ENCODE data around the gene MOAP1.
"Not testable (repeated sequence)": the region's sequence is repeated elsewhere in the genome, so short reads cannot be mapped to it uniquely, and the experiment has no call there.

The MOAP1 gene

GRCh38 chr14:93159625-93160352, 24.9 kb downstream of the MOAP1 start:
- H3K9ac ChIP-seq (ENCODE audit: low read depth, low read length); H3K4me3 ChIP-seq (ENCODE audit: low read length); H3K9me3 ChIP-seq (replicated peaks; ENCODE audit: low read length); H3K36me3 ChIP-seq (ENCODE audit: insufficient read depth, low read length); H3K27me3 ChIP-seq (ENCODE audit: control insufficient read depth, insufficient read depth, low read length); H3K4me2 ChIP-seq (ENCODE audit: low read length); H3K4me1 ChIP-seq (ENCODE audit: control insufficient read depth, insufficient read depth, low read length): not testable (repeated sequence)

DNA sequence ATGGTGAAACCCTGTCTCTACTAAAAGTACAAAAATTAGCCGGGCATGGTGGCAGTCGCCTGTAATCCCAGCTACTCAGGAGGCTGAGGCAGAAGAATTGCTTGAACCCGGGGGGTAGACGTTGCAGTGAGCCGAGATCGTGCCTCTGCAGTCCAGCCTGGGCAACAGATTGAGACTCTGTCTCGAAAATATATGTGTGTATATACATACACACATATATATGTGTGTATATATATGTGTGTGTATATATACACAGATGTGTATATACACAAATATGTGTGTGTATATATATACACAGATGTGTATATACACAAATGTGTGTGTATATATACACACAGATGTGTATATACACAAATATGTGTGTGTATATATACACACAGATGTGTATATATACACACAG, 26.3 kb downstream of the MOAP1 start:
- not testable (repeated sequence) for H3K9me3 ChIP-seq (replicated peaks; ENCODE audit: low read length); H3K4me1 ChIP-seq (ENCODE audit: control insufficient read depth, insufficient read depth, low read length); H3K4me3 ChIP-seq (ENCODE audit: low read length); H3K4me2 ChIP-seq (ENCODE audit: low read length); H3K9ac ChIP-seq (ENCODE audit: low read depth, low read length); H3K27me3 ChIP-seq (ENCODE audit: control insufficient read depth, insufficient read depth, low read length); H3K36me3 ChIP-seq (ENCODE audit: insufficient read depth, low read length)

DNA sequence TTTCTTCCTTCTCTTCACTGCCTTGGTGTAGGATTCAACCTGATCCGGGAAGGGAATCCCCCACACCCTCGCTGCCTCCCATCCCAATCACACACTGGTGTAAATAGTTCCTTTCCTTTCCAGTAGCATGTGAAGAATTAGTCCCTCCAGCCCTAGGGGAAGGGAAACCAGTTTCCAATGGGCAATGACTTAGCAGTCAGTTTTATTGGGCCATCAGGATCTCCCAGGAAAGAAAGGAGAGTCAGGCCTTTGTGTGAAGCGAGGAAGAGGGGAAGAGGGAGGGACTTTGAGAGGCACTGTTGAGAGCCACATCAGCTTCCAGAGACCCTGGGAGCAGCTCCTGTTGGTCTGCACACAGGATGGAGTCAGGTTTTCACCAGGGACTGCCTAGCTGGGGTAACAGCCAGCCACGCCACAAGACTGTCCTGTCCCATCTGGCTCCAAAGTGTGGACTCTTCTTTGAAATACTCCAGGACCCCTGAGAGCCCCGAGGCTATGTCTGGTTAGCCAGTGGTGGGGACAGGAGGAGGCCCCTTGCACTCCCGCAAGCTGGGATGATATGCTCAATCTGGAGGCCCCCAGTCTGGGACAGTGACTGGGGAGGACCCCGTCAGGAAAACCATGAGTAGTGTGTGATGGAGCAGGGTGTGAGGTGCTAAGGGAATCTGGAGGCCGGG, 27.9 kb downstream of the MOAP1 start:
- Histone ChIP-seq H3K9ac (ENCODE audit: low read depth, low read length) (no peak overlapping the region), H3K4me2 (ENCODE audit: low read length) (no peak overlapping the region), H3K36me3 (ENCODE audit: insufficient read depth, low read length) (no peaks in the 10 kb centered on the region), H3K9me3 (replicated peaks; ENCODE audit: low read length) (no peaks in the 10 kb centered on the region), H3K4me1 (ENCODE audit: control insufficient read depth, insufficient read depth, low read length) (no peaks in the 10 kb centered on the region), H3K27me3 (ENCODE audit: control insufficient read depth, insufficient read depth, low read length) (peaks cover 9% of the 10 kb centered on the region), H3K4me3 (ENCODE audit: low read length) (no peak overlapping the region)

- H3K9ac ChIP-seq (ENCODE audit: low read depth, low read length) = no peak overlapping the region
- H3K4me3 ChIP-seq (ENCODE audit: low read length) = no peak overlapping the region
- H3K4me1 ChIP-seq (ENCODE audit: control insufficient read depth, insufficient read depth, low read length) = no peaks in the 10 kb centered on the region
- peaks cover 6% of the 10 kb centered on the region for H3K27me3 ChIP-seq (ENCODE audit: control insufficient read depth, insufficient read depth, low read length)
- no peaks in the 10 kb centered on the region for H3K36me3 ChIP-seq (ENCODE audit: insufficient read depth, low read length)
- H3K4me2 ChIP-seq (ENCODE audit: low read length) = no peak overlapping the region
- H3K9me3 ChIP-seq (replicated peaks; ENCODE audit: low read length) = no peaks in the 10 kb centered on the region
Measured at GRCh38 chr14:93155667-93156066, 29.0 kb downstream of the MOAP1 start.

GRCh38 chr14:93153121-93153520, 31.6 kb downstream of the MOAP1 start:
- Histone ChIP-seq H3K36me3 (ENCODE audit: insufficient read depth, low read length) (no peaks in the 10 kb centered on the region), H3K9me3 (replicated peaks; ENCODE audit: low read length) (no peaks in the 10 kb centered on the region), H3K27me3 (ENCODE audit: control insufficient read depth, insufficient read depth, low read length) (peaks cover 16% of the 10 kb centered on the region), H3K9ac (ENCODE audit: low read depth, low read length) (no peak overlapping the region), H3K4me3 (ENCODE audit: low read length) (no peak overlapping the region), H3K4me1 (ENCODE audit: control insufficient read depth, insufficient read depth, low read length) (no peaks in the 10 kb centered on the region), H3K4me2 (ENCODE audit: low read length) (no peak overlapping the region)

GRCh38 chr14:93150227-93151208, 34.2 kb downstream of the MOAP1 start:
- Histone ChIP-seq H3K9ac (ENCODE audit: low read depth, low read length) (no peak overlapping the region), H3K4me2 (ENCODE audit: low read length) (no peak overlapping the region), H3K9me3 (replicated peaks; ENCODE audit: low read length) (no peaks in the 10 kb centered on the region), H3K36me3 (ENCODE audit: insufficient read depth, low read length) (no peaks in the 10 kb centered on the region), H3K4me1 (ENCODE audit: control insufficient read depth, insufficient read depth, low read length) (no peaks in the 10 kb centered on the region), H3K27me3 (ENCODE audit: control insufficient read depth, insufficient read depth, low read length) (peaks cover 17% of the 10 kb centered on the region), H3K4me3 (ENCODE audit: low read length) (no peak overlapping the region)

DNA sequence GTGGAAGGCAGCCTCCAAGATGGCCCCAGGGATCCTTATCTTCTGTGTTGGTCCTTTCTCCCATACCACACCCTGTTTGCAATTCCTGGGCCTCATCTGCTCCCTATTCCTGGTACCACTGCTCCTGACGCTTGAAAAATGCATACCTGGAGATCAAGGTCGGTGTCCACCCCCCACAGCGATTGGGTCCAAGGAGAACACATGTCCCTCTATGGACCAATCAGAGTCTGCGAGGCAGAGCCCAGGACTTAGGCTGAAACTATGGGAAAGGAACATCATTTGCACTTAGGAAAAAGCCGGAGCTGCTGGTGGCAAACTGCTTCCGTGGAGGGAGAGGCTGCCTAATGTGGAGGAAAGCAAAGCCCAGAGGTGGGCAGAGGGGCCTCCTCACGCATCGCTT, 35.7 kb downstream of the MOAP1 start:
- Histone ChIP-seq H3K36me3 (ENCODE audit: insufficient read depth, low read length) (no peaks in the 10 kb centered on the region), H3K4me3 (ENCODE audit: low read length) (no peak overlapping the region), H3K27me3 (ENCODE audit: control insufficient read depth, insufficient read depth, low read length) (peaks cover 23% of the 10 kb centered on the region), H3K9me3 (replicated peaks; ENCODE audit: low read length) (no peaks in the 10 kb centered on the region), H3K4me1 (ENCODE audit: control insufficient read depth, insufficient read depth, low read length) (no peaks in the 10 kb centered on the region), H3K4me2 (ENCODE audit: low read length) (no peak overlapping the region), H3K9ac (ENCODE audit: low read depth, low read length) (no peak overlapping the region)

DNA sequence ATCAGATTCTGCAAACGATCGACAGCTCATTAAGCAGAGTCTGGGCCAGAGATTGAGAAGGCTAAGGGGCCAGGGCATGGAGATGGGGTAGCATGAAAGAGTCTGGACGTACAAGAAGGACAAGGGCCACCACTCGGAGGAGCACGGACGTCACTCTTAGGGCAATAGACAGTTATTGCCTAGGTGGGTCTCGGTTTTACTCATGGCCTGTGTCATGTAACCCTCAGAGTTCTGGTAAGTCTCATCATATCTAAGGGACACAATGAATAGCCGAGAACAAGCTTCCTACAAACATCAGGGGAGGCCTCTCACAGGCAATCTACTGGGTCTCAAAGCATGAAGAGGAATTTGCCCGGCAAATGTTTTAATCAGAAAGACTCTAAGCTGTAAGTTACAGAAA, 38.6 kb downstream of the MOAP1 start:
- Histone ChIP-seq H3K27me3 (ENCODE audit: control insufficient read depth, insufficient read depth, low read length) (peaks cover 23% of the 10 kb centered on the region), H3K9me3 (replicated peaks; ENCODE audit: low read length) (no peaks in the 10 kb centered on the region)

DNA sequence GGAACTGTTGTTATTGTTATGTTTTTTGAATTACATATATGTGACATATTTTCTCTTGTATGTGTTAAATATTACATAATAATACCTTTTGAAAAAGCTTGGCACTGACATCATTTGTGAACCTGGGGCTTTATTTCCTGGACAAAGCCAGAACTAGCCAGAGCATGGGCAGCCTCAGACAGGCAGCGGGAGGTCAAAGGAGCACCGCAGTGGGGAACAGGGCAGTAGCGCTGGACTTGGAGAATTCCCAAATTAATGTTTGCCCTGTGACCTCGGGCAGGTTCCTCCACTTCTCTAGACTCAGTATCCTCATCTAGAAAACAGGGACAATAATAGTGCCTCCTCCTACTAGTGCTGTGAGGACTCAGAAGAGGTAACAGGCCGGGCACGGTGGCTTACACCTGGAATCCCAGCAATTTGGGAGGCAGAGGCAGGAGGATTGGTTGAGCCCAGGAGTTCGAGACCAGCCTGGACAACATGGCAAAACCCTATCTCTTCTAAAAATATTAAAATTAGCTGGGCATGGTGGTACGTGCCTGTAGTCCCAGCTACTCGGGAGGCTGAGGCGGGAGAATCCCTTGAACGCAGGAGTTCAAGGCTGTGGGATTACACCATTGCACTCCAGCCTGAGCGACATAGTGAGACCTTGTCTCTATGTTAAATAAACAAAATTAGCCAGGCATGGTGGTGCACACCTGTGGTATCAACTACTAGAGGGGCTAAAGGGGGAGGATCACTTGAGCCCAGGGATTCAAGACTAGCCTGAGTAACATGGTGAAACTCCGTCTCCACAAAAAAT, 41.6 kb downstream of the MOAP1 start:
- Histone ChIP-seq H3K36me3 (ENCODE audit: insufficient read depth, low read length) (no peaks in the 10 kb centered on the region), H3K4me1 (ENCODE audit: control insufficient read depth, insufficient read depth, low read length) (no peaks in the 10 kb centered on the region), H3K4me3 (ENCODE audit: low read length) (no peak overlapping the region), H3K9me3 (replicated peaks; ENCODE audit: low read length) (no peaks in the 10 kb centered on the region), H3K27me3 (ENCODE audit: control insufficient read depth, insufficient read depth, low read length) (peaks cover 15% of the 10 kb centered on the region), H3K4me2 (ENCODE audit: low read length) (no peak overlapping the region), H3K9ac (ENCODE audit: low read depth, low read length) (no peak overlapping the region)

More for the DNA sequence above, 38.6 kb downstream of the MOAP1 start:
- H3K4me1 ChIP-seq (ENCODE audit: control insufficient read depth, insufficient read depth, low read length) = no peaks in the 10 kb centered on the region
- H3K4me2 ChIP-seq (ENCODE audit: low read length) = no peak overlapping the region
- no peak overlapping the region for H3K9ac ChIP-seq (ENCODE audit: low read depth, low read length)
- no peaks in the 10 kb centered on the region for H3K36me3 ChIP-seq (ENCODE audit: insufficient read depth, low read length)
- no peak overlapping the region for H3K4me3 ChIP-seq (ENCODE audit: low read length)

DNA sequence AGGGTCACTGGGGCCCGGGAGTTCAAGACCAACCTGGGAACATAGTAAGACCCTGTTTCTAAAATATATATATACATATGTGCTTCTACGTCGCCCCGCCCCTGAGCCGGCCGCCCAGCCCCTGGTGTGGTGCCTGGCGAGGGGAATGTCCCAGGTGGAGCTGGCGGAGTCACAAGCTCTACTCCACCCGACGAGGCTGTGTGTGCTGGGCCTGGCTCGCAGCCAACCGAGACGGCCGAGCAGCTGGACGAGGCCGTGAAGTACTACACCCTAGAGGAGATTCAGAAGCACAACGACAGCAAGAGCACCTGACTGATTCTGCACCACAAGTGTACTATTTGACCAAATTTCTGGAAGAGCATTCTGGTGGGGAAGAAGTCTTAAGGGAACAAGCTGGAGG, 46.8 kb downstream of the MOAP1 start:
- Histone ChIP-seq H3K27me3 (ENCODE audit: control insufficient read depth, insufficient read depth, low read length) (peaks cover 7% of the 10 kb centered on the region), H3K36me3 (ENCODE audit: insufficient read depth, low read length) (no peaks in the 10 kb centered on the region)

DNA sequence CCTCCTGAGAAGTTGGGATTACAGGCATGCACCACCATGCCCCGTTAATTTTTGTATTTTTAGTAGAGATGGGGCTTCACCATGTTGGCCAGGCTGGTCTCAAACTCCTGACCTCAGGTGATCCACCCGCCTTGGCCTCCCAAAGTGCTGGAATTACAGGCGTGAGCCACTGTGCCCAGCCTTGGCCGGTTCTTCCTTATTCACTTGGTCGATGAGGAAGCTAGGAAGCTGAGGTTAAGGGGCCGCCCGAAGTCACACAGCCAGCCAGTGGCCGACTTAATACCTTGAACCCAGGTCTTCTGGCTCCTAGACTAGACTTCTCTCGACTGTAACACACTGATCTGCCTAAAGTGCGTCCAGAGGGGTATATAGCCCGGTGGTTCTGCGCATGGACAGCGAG, 48.2 kb downstream of the MOAP1 start:
- not testable (repeated sequence) for H3K9me3 ChIP-seq (replicated peaks; ENCODE audit: low read length); H3K4me1 ChIP-seq (ENCODE audit: control insufficient read depth, insufficient read depth, low read length); H3K4me3 ChIP-seq (ENCODE audit: low read length); H3K36me3 ChIP-seq (ENCODE audit: insufficient read depth, low read length); H3K9ac ChIP-seq (ENCODE audit: low read depth, low read length); H3K4me2 ChIP-seq (ENCODE audit: low read length); H3K27me3 ChIP-seq (ENCODE audit: control insufficient read depth, insufficient read depth, low read length)

More for the DNA sequence above, 46.8 kb downstream of the MOAP1 start:
- Histone ChIP-seq H3K9ac (ENCODE audit: low read depth, low read length) (no peak overlapping the region), H3K4me3 (ENCODE audit: low read length) (no peak overlapping the region), H3K4me2 (ENCODE audit: low read length) (no peak overlapping the region), H3K9me3 (replicated peaks; ENCODE audit: low read length) (no peaks in the 10 kb centered on the region), H3K4me1 (ENCODE audit: control insufficient read depth, insufficient read depth, low read length) (no peaks in the 10 kb centered on the region)

Measured in skeletal muscle satellite cell (primary cell).